ENCODE data around the gene F2. TPM values are rescaled to one million over a fixed set of nuclear protein-coding genes. Genes with fewer than 3 reads are reported as not detected.

Gene F2
- total and polyA plus RNA-seq, 4 donors, result 631 to 1,505 (median 1,232) TPM

- TF ChIP-seq CTCF (IDR thresholded peaks at IDR 0.05; ENCODE audit: low read depth, low read length, missing input control) (no peak), EGR1 (IDR thresholded peaks at IDR 0.05; ENCODE audit: low read depth in 2 of 2) (no peak), NR2F2 (IDR thresholded peaks at IDR 0.05) (no peak), JUND (IDR thresholded peaks at IDR 0.05) (no peak)
Measured at GRCh38 chr11:46696212-46696558, 22.8 kb upstream of the F2 start (continued).

GRCh38 chr11:46697303-46697702 is 21.7 kb upstream of the F2 start:
- Histone ChIP-seq H3K4me3 (ENCODE audit: low read depth in 1 of 3, low read length in 3 of 3) (no peak overlapping the region), H3K4me1 (ENCODE audit: control insufficient read depth in 4 of 4, insufficient read depth in 4 of 4, low read length in 3 of 4) (peaks cover 8 to 48% (median 34%) of the 10 kb centered on the region in 4 donors), H3K27me3 (ENCODE audit: control insufficient read depth in 4 of 4, insufficient read depth in 4 of 4, low read length in 3 of 4) (no peaks in the 10 kb centered on the region), H3K9me3 (ENCODE audit: control insufficient read depth in 4 of 4, low read length in 3 of 4) (no peaks in the 10 kb centered on the region), H3K9ac (ENCODE audit: low read depth in 1 of 2, low read length in 2 of 2) (no peak overlapping the region), H3K36me3 (ENCODE audit: control insufficient read depth in 4 of 4, insufficient read depth in 3 of 4, low read depth in 1 of 4, low read length in 3 of 4) (peaks cover 15 to 31% (median 19%) of the 10 kb centered on the region in 4 donors), H3K27ac (ENCODE audit: low read depth in 1 of 2, low read length in 2 of 2) (peak overlapping the region; percentile 2 to 4)
- WGBS, result 71% methylated on average over 3 of the region's 3 CpGs
- no peak for TF ChIP-seq HNF4A (conservative IDR thresholded peaks at IDR 0.05)
- no peak for TF ChIP-seq REST (IDR thresholded peaks at IDR 0.05)
- no peak for TF ChIP-seq HNF4G (IDR thresholded peaks at IDR 0.05)
- TF ChIP-seq YY1 (IDR thresholded peaks at IDR 0.05), result no peak
- DNase-seq (ENCODE audit: low spot score), result no peak

GRCh38 chr11:46697723-46698122 is 21.3 kb upstream of the F2 start:
- Histone ChIP-seq H3K9me3 (ENCODE audit: control insufficient read depth in 4 of 4, low read length in 3 of 4) (no peaks in the 10 kb centered on the region), H3K27me3 (ENCODE audit: control insufficient read depth in 4 of 4, insufficient read depth in 4 of 4, low read length in 3 of 4) (no peaks in the 10 kb centered on the region), H3K4me3 (ENCODE audit: low read depth in 1 of 3, low read length in 3 of 3) (no peak overlapping the region), H3K4me1 (ENCODE audit: control insufficient read depth in 4 of 4, insufficient read depth in 4 of 4, low read length in 3 of 4) (peaks cover 8 to 53% (median 37%) of the 10 kb centered on the region in 4 donors), H3K9ac (ENCODE audit: low read depth in 1 of 2, low read length in 2 of 2) (no peak overlapping the region), H3K27ac (ENCODE audit: low read depth in 1 of 2, low read length in 2 of 2) (peak overlapping the region; percentile 2), H3K36me3 (ENCODE audit: control insufficient read depth in 4 of 4, insufficient read depth in 3 of 4, low read depth in 1 of 4, low read length in 3 of 4) (peaks cover 14 to 31% (median 22%) of the 10 kb centered on the region in 4 donors)
- 69% methylated on average over 2 of the region's 2 CpGs for WGBS
- DNase-seq (ENCODE audit: low spot score), result no peak
- TF ChIP-seq NR2F2 (IDR thresholded peaks at IDR 0.05) (no peak), MAX (IDR thresholded peaks at IDR 0.05) (no peak), GABPA (IDR thresholded peaks at IDR 0.05 in 1 of 2, conservative IDR thresholded peaks at IDR 0.05 in 1 of 2) (no peak), HNF4A (conservative IDR thresholded peaks at IDR 0.05) (no peak), EGR1 (IDR thresholded peaks at IDR 0.05; ENCODE audit: low read depth in 2 of 2) (no peak), CTCF (IDR thresholded peaks at IDR 0.05; ENCODE audit: low read depth, low read length, missing input control) (no peak), ZBTB33 (IDR thresholded peaks at IDR 0.05) (no peak), REST (IDR thresholded peaks at IDR 0.05) (no peak), YY1 (IDR thresholded peaks at IDR 0.05) (no peak), ATF3 (IDR thresholded peaks at IDR 0.05) (no peak), RAD21 (IDR thresholded peaks at IDR 0.05) (no peak), RXRA (IDR thresholded peaks at IDR 0.05) (no peak), SP1 (IDR thresholded peaks at IDR 0.05) (no peak), JUND (IDR thresholded peaks at IDR 0.05) (no peak), FOXA2 (IDR thresholded peaks at IDR 0.05) (no peak), HNF4G (IDR thresholded peaks at IDR 0.05) (no peak)

Measured in liver (tissue), 9 donors.